GM21619 (cell line): Measurements from ENCODE around the gene ACCSL.

Source experiments
- ATAC-seq: cut with Tn5 transposase; IDR thresholded peaks from one replicate; pipeline ENCODE4 v1.9.1; 2021; ENCODE audit not compliant: unreplicated experiment

Gene ACCSL

DNA sequence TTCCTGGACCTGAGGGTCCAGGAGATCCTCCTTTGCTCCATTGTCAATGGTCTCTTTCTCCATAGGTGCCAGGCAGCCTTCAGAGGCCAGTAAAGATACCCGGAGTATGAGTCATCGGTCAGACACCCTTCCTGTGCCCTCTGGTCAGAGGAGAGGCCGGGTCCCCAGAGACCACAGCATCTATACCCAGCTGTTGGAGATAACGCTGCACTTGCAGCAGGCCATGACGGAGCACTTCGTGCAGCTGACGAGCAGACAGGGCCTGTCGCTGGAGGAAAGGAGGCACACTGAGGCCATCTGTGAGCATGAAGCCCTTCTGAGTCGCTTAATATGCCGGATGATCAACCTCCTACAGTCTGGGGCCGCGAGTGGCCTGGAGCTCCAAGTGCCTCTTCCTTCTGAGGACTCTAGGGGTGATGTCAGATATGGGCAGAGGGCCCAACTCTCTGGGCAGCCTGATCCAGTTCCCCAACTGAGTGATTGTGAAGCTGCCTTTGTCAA, at the start of gene ACCSL:
ACCSL (plus strand) TSS at position 51 of the 501 bp plus-strand sequence; CDS start at position 107, 56 bp downstream.
- ATAC-seq, result no peak

DNA sequence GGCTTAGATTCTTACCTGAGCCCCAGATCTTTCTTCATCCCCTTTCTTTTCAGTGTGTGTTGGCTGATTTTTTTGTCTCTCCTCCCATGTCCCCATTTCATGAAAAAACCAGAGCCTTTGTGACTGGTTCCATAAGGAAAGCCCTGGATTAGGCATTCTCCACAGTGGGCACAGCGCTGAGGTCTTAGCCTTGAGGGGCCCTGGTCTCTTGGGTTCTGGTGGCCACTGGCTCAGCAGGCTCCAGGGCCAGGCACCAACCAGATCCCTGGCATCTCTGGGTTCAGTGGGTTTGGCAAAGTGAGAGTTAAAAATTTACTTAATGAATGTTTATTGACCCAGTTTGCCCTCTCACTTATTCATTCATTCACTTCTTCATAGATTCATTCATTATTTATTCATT, 49.5 kb upstream of the ACCSL start:
- no peak for ATAC-seq

DNA sequence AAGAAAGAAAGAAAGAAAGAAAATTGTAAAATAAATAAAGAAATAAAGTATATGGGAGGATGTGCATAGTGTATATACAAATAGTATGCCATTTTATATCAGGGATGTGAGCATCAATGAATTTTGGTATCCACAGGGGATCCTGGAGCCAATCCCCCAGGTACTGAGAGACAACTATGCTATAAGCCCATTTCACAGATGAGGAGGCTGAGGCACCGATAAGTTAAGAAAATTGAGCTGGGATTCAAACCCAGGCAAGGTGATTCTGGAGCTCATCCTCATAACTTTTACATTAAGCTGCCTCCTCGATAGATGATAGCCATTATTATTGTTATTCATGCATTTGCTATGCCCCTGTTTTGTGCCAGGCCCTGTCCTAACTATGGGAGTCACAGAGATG, 47.0 kb upstream of the ACCSL start:
- no peak for ATAC-seq

DNA sequence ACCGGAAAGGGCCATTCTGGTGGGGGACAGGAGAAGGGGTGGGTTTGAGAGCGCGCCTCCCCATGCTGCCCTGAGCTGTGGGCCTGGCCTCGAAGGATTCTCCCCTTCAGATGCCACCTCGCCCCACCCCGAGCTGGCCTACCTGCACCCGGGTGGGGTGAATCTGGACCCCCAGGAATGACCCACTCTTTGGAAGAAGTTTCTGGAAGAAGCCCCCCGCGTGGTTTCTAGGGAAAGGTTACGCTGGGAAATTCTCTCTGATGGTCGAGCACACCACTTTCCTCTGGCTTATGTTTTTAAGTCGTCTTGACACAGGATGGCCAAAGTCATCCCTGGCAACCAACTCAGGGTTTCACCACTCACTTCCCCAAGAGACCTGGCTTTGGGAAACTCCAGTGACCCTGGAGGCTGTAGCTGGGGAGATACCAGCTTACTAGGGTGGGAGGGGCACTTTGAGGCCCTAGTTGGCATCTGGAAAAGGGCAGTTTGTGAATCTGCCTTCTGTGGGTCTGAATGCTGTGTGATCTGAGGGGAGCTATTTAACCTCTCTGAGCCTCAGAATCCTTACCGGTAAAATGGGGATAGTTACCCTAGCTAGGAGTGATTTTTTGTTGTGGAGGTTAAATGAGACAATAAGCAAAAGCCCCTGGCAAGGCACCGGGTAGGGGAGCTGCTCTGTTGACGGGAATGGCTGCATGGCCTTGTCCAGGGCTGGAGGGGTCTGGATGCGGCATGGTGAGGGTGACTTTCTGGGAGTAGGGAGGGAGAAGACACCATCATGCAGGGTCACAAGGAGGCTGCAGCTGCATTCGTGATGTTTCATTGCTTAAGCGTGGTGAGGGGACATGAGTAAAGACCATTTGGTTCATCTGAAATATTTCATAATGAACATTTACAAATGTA, 45.3 kb upstream of the ACCSL start:
- ATAC-seq, result no peak

DNA sequence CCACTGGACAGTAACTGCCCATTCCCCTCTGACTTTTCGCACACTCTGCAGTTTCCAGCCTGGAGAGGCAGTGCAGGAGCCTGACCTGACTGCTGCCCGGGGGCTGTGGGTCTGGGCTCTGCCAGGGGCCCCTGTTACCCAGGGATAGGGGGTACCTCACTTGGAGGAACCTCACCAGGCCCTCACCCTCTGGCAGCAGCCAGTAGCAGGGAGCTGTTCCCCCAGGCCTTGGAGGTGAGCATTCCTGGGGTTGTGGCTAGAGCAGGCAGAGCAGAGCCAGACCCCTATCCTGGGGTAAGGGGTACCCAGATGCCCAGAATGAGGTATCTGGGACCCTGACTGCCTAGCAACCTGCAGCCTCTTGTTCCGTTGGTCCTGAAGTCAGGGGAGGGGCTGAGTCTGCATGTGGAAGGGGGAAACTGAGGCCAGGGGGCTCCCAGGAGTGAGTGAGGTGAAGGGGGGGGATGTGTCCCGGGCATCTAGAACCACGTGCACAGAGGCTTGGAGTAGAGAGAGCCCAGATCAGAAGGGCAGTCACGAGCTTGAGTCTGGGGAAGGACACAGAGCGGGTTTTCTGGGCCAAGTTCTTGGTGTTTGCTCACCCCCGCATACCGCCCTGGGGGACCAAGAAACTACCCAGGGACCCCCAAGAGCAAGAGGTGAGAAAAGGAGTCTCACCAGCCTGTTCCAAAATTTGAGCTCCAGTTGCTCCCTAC, 43.9 kb upstream of the ACCSL start:
- no peak for ATAC-seq

DNA sequence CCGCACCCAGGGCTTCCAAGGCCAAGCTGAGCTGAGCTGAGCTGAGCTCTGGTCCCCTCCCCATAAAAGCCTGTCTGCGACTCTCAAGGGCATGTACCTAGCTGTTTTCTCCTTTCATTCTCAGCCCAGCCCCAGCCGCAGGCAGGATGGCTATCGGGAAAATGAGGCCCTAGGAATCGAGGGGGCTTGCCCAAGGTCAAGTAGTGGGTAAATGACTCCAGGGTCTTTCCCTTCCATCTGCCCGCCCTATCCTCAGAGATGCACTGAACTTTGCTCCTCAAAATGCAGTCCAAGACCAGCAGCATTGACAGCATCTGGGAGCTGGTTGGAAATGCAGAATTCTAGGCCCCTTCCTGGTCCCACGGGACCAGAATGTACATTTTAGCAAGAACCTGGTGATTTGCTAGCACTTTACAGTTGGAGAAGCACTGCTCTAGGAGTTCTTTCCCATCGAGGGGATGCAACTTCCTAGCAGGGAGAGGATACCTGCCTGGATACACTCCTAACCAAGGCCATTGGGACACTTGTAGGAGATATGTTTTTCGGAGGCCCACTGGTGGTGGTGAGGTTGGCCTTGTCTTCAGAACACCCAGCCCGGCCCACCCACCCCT, 43.2 kb upstream of the ACCSL start:
- ATAC-seq, result no peak

DNA sequence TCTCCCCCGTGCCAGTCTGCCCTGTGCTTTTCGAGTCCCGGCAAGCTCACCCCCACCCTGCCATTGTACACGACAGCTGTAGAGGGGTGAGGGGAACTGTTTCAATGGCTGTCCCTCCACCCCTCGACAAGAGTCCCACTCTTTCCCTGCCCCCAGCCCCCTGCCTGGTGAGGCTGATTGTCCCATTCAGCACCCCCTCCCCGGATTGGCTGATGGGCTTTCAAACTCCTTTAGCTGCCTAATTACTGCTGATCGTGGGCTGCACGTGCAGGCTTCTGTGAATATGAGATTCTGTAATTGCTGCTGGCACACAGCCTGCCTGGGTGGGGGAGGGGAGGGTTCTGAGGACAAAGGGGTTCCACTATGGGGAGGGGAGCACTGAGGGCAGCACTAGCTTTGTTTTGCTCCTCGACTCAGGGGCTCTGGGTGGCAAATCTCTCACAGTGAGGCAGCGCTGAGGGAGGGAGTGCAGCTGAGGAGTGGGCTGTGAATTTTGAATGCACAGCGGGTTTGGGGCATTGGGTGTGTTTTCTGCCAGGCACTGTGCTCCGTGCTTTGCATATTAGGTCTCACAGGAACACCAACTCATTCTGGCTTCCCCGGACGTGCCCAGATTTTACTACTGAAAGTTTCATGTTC, 42.6 kb upstream of the ACCSL start:
- no peak for ATAC-seq

DNA sequence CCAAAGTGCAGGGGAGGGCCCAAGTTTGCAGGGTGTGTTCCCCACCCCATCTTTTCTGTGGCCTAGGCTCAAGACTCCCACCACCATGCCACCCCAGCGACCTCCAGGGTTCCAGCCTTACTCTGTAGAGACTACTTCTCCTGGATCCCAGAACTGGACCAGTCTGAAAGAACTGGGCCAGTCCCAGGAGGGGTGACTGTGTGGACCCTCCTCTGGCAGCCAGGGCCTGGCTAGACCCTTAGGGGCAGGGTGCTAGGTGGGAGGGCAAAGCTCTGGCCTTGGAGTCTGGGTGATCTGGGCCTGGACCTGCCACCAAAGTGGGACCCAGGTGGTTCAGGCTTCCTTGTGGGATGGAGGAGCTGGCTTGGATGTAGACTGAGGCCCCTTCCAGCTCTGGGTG, 41.8 kb upstream of the ACCSL start:
- ATAC-seq, result no peak

DNA sequence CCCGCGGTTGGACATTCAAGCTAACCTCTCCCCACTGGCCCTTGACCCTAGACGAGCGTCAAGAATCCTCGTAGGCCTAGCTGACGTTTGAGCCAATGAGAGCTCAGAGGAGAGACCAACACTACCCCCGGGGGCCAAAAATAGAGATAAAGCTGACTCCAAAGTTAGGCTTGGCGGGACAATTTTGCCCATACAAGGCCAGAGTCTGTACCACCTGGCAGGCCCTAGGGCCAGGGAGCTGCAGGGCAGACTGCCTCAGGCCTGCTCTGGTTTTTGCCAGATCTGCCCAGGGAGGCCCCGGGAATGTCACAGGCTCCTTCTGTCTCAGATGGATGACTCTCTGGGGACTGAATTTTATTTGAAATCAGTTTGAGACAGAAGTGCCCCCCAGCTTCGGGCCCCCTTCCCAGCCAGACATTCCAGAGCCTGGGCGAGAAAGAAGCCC, 40.8 kb upstream of the ACCSL start:
- ATAC-seq, result no peak

DNA sequence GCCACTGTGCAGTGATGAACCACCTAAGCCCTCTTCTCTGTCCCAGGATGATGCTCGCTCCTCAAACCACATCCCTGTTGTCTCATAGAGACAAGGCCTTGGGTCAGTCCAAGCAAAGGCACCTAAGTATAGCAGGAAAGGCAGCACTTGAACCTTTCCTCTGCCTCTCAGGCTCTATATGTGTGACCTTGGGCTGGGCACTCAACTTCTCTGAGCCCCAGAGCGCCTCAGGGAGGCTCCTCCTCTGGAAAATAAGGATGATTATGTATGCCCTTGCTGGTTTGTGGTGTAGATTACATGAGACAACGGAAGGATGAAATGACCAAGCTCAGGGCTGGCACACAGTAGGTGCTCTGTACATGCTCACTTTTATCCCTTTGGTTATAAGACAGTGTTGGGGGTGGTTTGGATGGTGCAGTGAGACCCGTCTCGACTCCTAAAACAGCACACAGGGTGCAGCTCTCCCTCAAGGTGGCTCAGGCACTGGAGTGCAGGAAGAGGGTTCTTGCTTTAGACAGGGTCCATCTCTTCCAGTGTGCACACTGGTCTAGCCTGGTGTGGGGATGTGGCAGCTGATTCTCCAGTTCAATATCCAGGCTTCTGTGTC, 40.2 kb upstream of the ACCSL start:
- ATAC-seq, result no peak

DNA sequence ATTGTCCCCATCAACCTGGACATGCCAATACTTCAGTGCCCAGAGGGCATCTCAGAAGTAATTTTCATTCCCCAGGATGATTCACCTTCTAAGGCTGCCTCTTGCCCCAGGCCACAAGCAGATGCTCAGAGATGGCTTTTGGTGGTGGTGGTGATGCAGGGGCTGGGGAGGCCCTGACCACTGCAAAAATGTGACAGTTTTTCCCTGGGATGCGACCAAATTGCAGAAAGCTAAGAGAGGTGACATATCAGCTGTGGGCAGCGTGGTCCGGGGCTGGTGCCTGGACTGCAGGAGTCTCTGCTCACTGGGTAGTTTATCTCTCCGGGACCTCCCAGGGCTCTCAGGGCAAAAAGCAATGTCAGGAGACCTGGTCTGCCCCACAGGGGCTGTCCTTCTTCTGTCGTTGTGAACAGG, 39.7 kb upstream of the ACCSL start:
- ATAC-seq, result no peak

DNA sequence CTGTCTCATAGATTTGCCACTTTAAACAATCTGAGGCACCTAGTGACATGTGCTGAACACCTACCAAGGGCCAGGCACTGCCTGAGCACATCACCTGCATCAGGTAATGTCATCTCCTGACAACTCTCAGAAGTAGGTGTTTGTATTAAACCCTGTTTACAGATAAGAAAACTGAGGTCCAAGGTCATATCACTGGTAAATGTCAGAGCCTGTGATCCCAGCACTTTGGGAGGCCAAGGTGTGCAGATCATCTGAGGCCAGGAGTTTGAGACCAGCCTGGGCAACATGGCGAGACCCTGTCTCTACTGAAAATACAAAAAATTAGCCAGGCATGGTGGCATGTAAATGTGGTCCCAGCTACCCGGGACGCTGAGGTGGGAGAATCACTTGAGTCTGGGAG, 39.1 kb upstream of the ACCSL start:
- ATAC-seq, result no peak

DNA sequence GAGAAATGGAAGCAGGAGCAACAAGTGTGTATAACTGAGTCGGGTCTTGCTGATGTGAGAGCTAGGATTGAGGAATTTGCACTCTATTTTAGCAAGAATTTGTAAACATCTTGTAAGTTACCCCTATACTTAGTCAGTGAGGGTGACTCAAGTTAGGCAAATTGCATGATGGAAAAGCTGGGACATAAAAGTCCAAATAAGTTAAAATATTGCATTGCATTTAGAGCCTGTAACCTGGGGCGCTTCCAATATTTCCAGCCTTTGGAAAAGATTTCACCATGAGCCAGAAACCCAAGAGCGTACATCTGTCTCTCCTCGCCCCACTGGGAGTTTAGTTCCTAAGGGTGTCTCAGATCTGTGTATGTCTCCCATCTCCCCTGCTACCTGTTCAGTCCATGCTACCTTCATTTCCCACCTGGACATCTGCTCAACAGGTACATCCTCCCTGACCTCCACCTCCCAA, 37.0 kb upstream of the ACCSL start:
- ATAC-seq, result no peak

DNA sequence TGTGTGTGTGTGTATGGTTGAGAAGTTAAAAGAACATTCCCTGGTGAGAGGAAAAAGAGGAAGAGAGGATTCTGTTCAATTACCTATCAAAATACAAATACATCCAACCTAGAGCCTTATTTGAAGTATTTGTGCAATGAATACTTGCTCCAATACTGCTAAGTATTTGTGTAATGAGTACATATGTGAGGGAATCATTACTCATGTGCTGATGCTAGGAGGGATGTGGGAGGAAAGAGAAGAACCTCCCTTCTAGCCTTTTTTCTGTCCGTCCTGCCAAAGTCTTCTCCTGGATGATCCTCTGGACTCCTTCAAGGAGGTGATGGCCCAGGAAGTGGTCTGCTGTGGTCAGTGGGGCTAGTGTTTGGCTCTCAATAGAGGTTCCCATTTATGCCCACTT, 36.0 kb upstream of the ACCSL start:
- ATAC-seq, result no peak

DNA sequence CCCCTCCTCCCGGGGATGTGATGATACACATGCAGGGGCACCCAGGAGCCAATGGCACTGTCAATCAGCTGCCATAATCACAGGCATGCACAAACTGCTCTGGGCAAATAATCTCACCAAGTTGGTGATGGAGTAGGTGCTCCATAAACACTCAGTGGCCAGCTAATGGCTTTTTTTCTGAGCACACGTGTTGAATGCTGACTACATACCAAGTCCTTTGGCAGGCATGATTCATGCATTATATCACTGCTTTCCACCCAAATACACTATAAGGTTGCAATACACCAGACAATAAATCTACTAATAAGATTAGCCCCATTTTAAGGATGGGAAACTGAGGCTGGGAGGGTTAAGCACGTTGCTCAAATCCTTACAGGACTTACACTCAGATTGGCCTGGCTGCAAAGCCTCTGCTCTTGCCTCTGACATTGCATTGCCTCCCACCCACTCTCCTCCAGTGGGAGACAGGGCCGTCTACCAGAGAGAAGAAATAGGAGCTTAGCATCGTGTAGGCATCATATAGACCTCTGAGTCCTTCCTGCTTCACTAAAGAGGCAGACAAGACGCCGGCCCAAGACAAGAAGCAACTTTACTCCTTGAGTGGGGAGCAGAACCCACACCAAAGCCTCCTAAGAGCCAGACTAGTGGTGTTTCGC, 32.7 kb upstream of the ACCSL start:
- ATAC-seq, result no peak

DNA sequence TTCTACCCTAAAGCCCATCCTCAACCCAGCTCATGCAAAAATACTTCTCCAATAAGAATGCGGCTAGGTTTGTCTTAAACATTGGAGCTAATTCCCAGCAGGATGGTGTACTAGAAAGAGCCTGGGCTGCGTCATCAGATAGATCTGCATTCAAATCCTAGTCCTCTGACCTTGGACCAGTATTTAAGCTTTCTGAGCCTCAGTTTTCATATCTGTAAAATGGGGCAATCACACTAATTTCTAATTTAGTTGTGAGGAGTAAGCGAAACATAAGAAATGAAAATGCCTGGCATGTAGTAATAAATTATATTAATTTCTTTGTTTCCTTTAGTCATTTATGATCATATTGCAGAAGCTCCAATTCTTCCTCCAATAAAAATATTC, 32.2 kb upstream of the ACCSL start:
- no peak for ATAC-seq

DNA sequence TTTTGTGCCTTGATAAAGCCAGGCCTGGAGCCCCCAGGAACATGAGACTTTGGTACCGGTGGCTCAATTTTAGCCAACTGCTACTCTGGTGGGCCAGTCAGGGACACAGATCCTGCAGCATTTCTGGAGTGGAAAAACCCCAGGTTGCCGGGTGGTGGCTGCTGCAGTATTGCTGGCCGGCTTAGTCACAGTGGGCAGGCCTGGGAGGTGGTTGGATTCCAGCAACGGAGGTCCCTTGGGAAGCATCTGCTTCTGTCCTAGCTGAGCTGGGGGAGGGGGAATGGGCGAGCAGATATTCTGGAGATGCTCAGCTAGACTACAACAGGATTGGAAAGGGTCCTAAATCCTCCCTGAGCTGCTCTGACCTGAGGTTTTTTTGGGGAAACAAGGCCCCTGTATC, 31.6 kb upstream of the ACCSL start:
- ATAC-seq, result no peak

DNA sequence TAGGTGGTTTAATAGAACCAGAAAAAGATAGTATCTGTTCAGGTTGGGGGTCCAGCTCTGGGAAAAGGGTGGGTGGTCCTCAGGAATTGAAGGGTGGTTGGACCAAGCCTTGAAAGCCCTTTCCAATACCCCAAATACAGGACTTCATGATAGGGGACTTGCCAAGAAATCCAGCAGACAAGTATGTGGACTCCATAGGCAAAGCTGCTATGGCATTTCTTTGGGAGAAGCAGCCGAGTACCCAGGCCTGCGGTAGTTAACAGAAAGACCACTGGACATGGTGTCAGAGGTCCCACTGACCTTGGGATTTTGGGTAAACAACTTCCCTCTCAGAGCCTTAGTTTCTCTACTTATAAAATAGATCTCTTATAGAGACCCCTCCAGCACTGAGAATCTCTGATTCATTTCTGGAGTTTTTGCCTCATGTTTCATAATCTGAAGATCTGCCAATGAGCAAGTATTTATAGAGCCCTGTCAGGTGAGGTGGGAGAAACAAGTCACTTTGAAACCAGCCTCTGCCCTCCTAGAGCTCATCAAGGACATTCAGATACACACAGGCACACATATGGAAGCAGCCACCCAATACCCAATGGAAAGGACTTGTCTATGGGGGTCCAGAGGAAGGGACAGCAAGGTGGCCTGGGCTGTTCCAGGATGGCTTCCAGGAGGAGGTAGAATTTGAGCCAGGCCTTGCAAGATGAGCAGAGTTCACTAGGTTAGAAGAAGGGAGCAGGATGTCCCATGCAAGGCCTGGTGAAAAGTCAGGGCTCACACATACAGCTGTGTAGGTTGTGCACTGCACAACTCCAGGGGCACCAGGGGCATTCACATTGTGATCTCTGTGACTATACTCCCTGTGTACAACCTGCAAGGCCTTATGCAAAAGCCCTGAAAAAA, 31.0 kb upstream of the ACCSL start:
- no peak for ATAC-seq

DNA sequence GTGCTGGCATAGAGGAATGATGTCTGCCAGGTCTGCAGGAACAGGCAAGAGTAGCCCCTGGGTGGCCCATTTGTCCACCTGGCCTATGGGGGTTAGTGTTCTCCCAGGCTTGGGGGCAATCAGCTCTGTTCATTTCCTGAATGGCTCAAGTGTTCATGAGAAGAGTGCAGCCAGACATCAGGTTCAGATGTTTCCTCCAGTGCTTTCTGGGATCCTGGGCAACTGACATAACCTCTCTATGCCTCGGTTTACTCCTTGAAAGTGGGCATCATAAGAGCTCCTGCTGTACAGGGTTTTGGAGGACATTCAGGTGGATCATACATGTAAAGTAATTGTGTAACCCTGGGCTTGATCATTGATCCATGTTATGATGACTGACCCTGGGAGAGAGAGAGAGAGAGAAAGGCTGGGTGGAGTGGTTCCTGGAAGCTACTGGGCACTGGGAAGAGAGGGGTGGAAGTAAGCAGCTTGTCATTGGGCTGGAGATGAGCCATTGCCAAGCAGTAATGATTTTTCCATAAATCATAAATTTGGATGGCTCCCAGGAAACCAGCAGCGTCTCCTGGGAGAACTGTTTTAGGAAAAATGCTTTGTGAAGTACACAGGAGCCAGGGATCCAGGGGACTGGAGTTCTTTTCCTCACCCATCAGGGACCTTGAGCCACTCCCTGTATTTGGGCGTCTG, 30.2 kb upstream of the ACCSL start:
- no peak for ATAC-seq
